ENCODE measurements around the gene OTUB2. TPM values are rescaled to one million over a fixed set of nuclear protein-coding genes. Genes with fewer than 3 reads are reported as not detected.

Gene OTUB2
- total RNA-seq, 1 donor from 2014 or later = 8.3 TPM

- H3K36me3 ChIP-seq (ENCODE audit: control insufficient read depth, insufficient read depth, low read length) = no peaks in the 10 kb centered on the region
- TF ChIP-seq CTCF (IDR thresholded peaks at IDR 0.05; ENCODE audit: insufficient read depth, low read length, poor library complexity, severe bottlenecking) = no peak
- DNase-seq (ENCODE audit: low read depth) = no peak
- no peak overlapping the region for H3K4me3 ChIP-seq (ENCODE audit: low read depth, low read length)
- H3K27me3 ChIP-seq (ENCODE audit: control insufficient read depth, insufficient read depth, low read length) = no peaks in the 10 kb centered on the region
Measured at GRCh38 chr14:94029671-94030203, 3.6 kb downstream of the OTUB2 start.

GRCh38 chr14:94030571-94030970, 4.4 kb downstream of the OTUB2 start:
- DNase-seq (ENCODE audit: low read depth) = no peak
- TF ChIP-seq CTCF (IDR thresholded peaks at IDR 0.05; ENCODE audit: insufficient read depth, low read length, poor library complexity, severe bottlenecking) = no peak
- Histone ChIP-seq H3K4me3 (ENCODE audit: low read depth, low read length) (no peak overlapping the region), H3K27me3 (ENCODE audit: control insufficient read depth, insufficient read depth, low read length) (no peaks in the 10 kb centered on the region), H3K36me3 (ENCODE audit: control insufficient read depth, insufficient read depth, low read length) (no peaks in the 10 kb centered on the region)

- no peak overlapping the region for H3K4me3 ChIP-seq (ENCODE audit: low read depth, low read length)
- no peaks in the 10 kb centered on the region for H3K36me3 ChIP-seq (ENCODE audit: control insufficient read depth, insufficient read depth, low read length)
- DNase-seq (ENCODE audit: low read depth) = no peak
- no peaks in the 10 kb centered on the region for H3K27me3 ChIP-seq (ENCODE audit: control insufficient read depth, insufficient read depth, low read length)
- TF ChIP-seq CTCF (IDR thresholded peaks at IDR 0.05; ENCODE audit: insufficient read depth, low read length, poor library complexity, severe bottlenecking) = no peak
Measured at GRCh38 chr14:94031161-94031882, 5.2 kb downstream of the OTUB2 start.

- Histone ChIP-seq H3K27me3 (ENCODE audit: control insufficient read depth, insufficient read depth, low read length) (no peaks in the 10 kb centered on the region), H3K4me3 (ENCODE audit: low read depth, low read length) (no peak overlapping the region), H3K36me3 (ENCODE audit: control insufficient read depth, insufficient read depth, low read length) (no peaks in the 10 kb centered on the region)
- no peak for TF ChIP-seq CTCF (IDR thresholded peaks at IDR 0.05; ENCODE audit: insufficient read depth, low read length, poor library complexity, severe bottlenecking)
- no peak for DNase-seq (ENCODE audit: low read depth)
Measured at GRCh38 chr14:94031883-94032279, 5.7 kb downstream of the OTUB2 start.

GRCh38 chr14:94034886-94035285, 8.7 kb downstream of the OTUB2 start:
- TF ChIP-seq CTCF (IDR thresholded peaks at IDR 0.05; ENCODE audit: insufficient read depth, low read length, poor library complexity, severe bottlenecking) = no peak
- H3K36me3 ChIP-seq (ENCODE audit: control insufficient read depth, insufficient read depth, low read length) = no peaks in the 10 kb centered on the region
- no peak for DNase-seq (ENCODE audit: low read depth)
- H3K27me3 ChIP-seq (ENCODE audit: control insufficient read depth, insufficient read depth, low read length) = no peaks in the 10 kb centered on the region
- no peak overlapping the region for H3K4me3 ChIP-seq (ENCODE audit: low read depth, low read length)
